HG03342 (cell line): ENCODE measurements around the gene TSC22D1.

Source experiments
- ATAC-seq: cut with Tn5 transposase; IDR thresholded peaks from one replicate; pipeline ENCODE4 v1.9.1; 2021; ENCODE audit warnings: mild to moderate bottlenecking, moderate library complexity; ENCODE audit not compliant: unreplicated experiment

Gene TSC22D1

GRCh38 chr13:44455769-44456168 lies 120.4 kb downstream of the TSC22D1 start:
- ATAC-seq, result no peak

GRCh38 chr13:44453881-44454280 lies 122.2 kb downstream of the TSC22D1 start:
- ATAC-seq, result no peak

GRCh38 chr13:44453069-44453468 lies 123.1 kb downstream of the TSC22D1 start:
- no peak for ATAC-seq

- no peak for ATAC-seq
Observed at GRCh38 chr13:44452418-44452817, 123.7 kb downstream of the TSC22D1 start.

GRCh38 chr13:44451651-44452050 lies 124.5 kb downstream of the TSC22D1 start:
- no peak for ATAC-seq

GRCh38 chr13:44451126-44451525 lies 125.0 kb downstream of the TSC22D1 start:
- no peak for ATAC-seq

- no peak for ATAC-seq
Observed at GRCh38 chr13:44449999-44450821, 125.9 kb downstream of the TSC22D1 start.

- ATAC-seq, result no peak
Observed at GRCh38 chr13:44448875-44449274, 127.3 kb downstream of the TSC22D1 start.

- ATAC-seq, result no peak
Observed at GRCh38 chr13:44448373-44448772, 127.8 kb downstream of the TSC22D1 start.

GRCh38 chr13:44447783-44448321 lies 128.3 kb downstream of the TSC22D1 start:
- ATAC-seq, result no peak

GRCh38 chr13:44440046-44440608 lies 136.0 kb downstream of the TSC22D1 start:
- no peak for ATAC-seq

- ATAC-seq, result no peak
Observed at GRCh38 chr13:44439452-44440024, 136.6 kb downstream of the TSC22D1 start.

- no peak for ATAC-seq
Observed at GRCh38 chr13:44438234-44438579, 137.9 kb downstream of the TSC22D1 start.

- ATAC-seq, result no peak
Observed at GRCh38 chr13:44437356-44438233, 138.5 kb downstream of the TSC22D1 start.

- ATAC-seq, result no peak
Observed at GRCh38 chr13:44436589-44437337, 139.4 kb downstream of the TSC22D1 start.

- no peak for ATAC-seq
Observed at GRCh38 chr13:44435919-44436510, 140.1 kb downstream of the TSC22D1 start.

GRCh38 chr13:44435142-44435918 lies 140.8 kb downstream of the TSC22D1 start:
- peak; percentile 70 for ATAC-seq

- ATAC-seq, result no peak
Observed at GRCh38 chr13:44434766-44435141, 141.4 kb downstream of the TSC22D1 start.
